ENCODE results near the gene ADCY9. TPM values are rescaled to one million over a fixed set of nuclear protein-coding genes. Genes with fewer than 3 reads are reported as not detected.

Gene ADCY9
- total and polyA plus RNA-seq, 2 experiments from 2014 or later: 2.2 to 18.3 TPM

- Histone ChIP-seq H2AFZ (no peak overlapping the region), H3K9me2 (ENCODE audit: insufficient read depth) (no peaks in the 10 kb centered on the region), H3K27ac (ENCODE audit: low read depth) (no peak overlapping the region), H3K4me2 (no peak overlapping the region), H3K36me3 (ENCODE audit: insufficient read depth) (no peaks in the 10 kb centered on the region), H3K4me3 (no peak overlapping the region), H3K79me2 (replicated peaks; ENCODE audit: insufficient read depth) (0 out of 2 replicates have a peak, but pooled peaks cover under 1% of the 10 kb centered on the region), H3F3A (replicated peaks; ENCODE audit: low read depth) (no peaks in the 10 kb centered on the region), H3K4me1 (ENCODE audit: insufficient read depth) (no peaks in the 10 kb centered on the region), H4K20me1 (replicated peaks; ENCODE audit: insufficient read depth) (no peaks in the 10 kb centered on the region), H3K27me3 (ENCODE audit: insufficient read depth) (no peaks in the 10 kb centered on the region)
- peaks cover 8% of the 10 kb centered on the region for H3K27me3 Mint-ChIP-seq (ENCODE audit: insufficient read depth, low read depth, poor library complexity)
- no peak overlapping the region; the same call in 1 of the 2 replicates for H3K27ac Mint-ChIP-seq
- no peak overlapping the region; the same call in 2 of the 3 replicates for H3K4me3 Mint-ChIP-seq
- TF ChIP-seq POLR2AphosphoS5 (IDR thresholded peaks at IDR 0.05; ENCODE audit: low read depth): no peak
- TF ChIP-seq EZH2 (IDR thresholded peaks at IDR 0.05; ENCODE audit: low read depth, unreplicated experiment): no peak
- no peak for TF ChIP-seq CREB1 (CRISPR knock-in tag; IDR thresholded peaks at IDR 0.05; ENCODE audit: low read depth)
- no peak for TF ChIP-seq JUNB (IDR thresholded peaks at IDR 0.05; ENCODE audit: unreplicated experiment)
- TF ChIP-seq NANOG (IDR thresholded peaks at IDR 0.05; ENCODE audit: borderline replicate concordance): no peak
- H3K36me3 Mint-ChIP-seq (ENCODE audit: low read depth): no peaks in the 10 kb centered on the region
- peak; percentile 23; the same call in 1 of the 3 replicates for ATAC-seq
- DNase-seq (ENCODE audit: low spot score): no peak
- H3K4me1 Mint-ChIP-seq: peaks cover 8% of the 10 kb centered on the region
- H3K9me3 Mint-ChIP-seq: no peaks in the 10 kb centered on the region
These were observed 25.8 kb downstream of the ADCY9 start for GRCh38 chr16:4090351-4090851.

- Histone ChIP-seq H3K27ac (ENCODE audit: low read depth) (peak overlapping the region; percentile 30; the same call in 1 of the 2 replicates), H2AFZ (no peak overlapping the region), H3K4me1 (ENCODE audit: insufficient read depth) (no peaks in the 10 kb centered on the region), H3F3A (replicated peaks; ENCODE audit: low read depth) (no peaks in the 10 kb centered on the region), H3K9me2 (ENCODE audit: insufficient read depth) (no peaks in the 10 kb centered on the region), H3K79me2 (replicated peaks; ENCODE audit: insufficient read depth) (no peaks in the 10 kb centered on the region), H4K20me1 (replicated peaks; ENCODE audit: insufficient read depth) (no peaks in the 10 kb centered on the region), H3K36me3 (ENCODE audit: insufficient read depth) (no peaks in the 10 kb centered on the region), H3K27me3 (ENCODE audit: insufficient read depth) (no peaks in the 10 kb centered on the region), H3K4me3 (no peak overlapping the region), H3K4me2 (no peak overlapping the region)
- H3K36me3 Mint-ChIP-seq (ENCODE audit: low read depth): no peaks in the 10 kb centered on the region
- peak; percentile 74 for ATAC-seq
- H3K27me3 Mint-ChIP-seq (ENCODE audit: insufficient read depth, low read depth, poor library complexity): peaks cover 8% of the 10 kb centered on the region
- H3K27ac Mint-ChIP-seq: no peak overlapping the region
- H3K9me3 Mint-ChIP-seq: no peaks in the 10 kb centered on the region
- peaks cover 8% of the 10 kb centered on the region for H3K4me1 Mint-ChIP-seq
- no peak for TF ChIP-seq ZNF114 (CRISPR knock-in tag; IDR thresholded peaks at IDR 0.05)
- DNase-seq (ENCODE audit: low spot score): no peak
- H3K4me3 Mint-ChIP-seq: no peak overlapping the region
These were observed 26.4 kb downstream of the ADCY9 start for GRCh38 chr16:4089811-4090301.

GRCh38 chr16:4089251-4089810 lies 26.9 kb downstream of the ADCY9 start:
- H3K27ac Mint-ChIP-seq: no peak overlapping the region
- no peak overlapping the region for H3K4me3 ChIP-seq
- no peaks in the 10 kb centered on the region for H3K9me3 Mint-ChIP-seq
- DNase-seq (ENCODE audit: low spot score) (no peak), ATAC-seq (no peak)
- no peaks in the 10 kb centered on the region for H3F3A ChIP-seq (replicated peaks; ENCODE audit: low read depth)
- H3K36me3 Mint-ChIP-seq (ENCODE audit: low read depth): no peaks in the 10 kb centered on the region
- H3K79me2 ChIP-seq (replicated peaks; ENCODE audit: insufficient read depth): no peaks in the 10 kb centered on the region
- H3K4me1 ChIP-seq (ENCODE audit: insufficient read depth): no peaks in the 10 kb centered on the region
- H3K4me2 ChIP-seq: no peak overlapping the region
- H4K20me1 ChIP-seq (replicated peaks; ENCODE audit: insufficient read depth): no peaks in the 10 kb centered on the region
- H3K27me3 Mint-ChIP-seq (ENCODE audit: insufficient read depth, low read depth, poor library complexity): peaks cover 8% of the 10 kb centered on the region
- no peaks in the 10 kb centered on the region for H3K36me3 ChIP-seq (ENCODE audit: insufficient read depth)
- H3K4me1 Mint-ChIP-seq: peaks cover 8% of the 10 kb centered on the region
- H3K27me3 ChIP-seq (ENCODE audit: insufficient read depth): no peaks in the 10 kb centered on the region
- no peaks in the 10 kb centered on the region for H3K9me2 ChIP-seq (ENCODE audit: insufficient read depth)
- no peak overlapping the region for H3K27ac ChIP-seq (ENCODE audit: low read depth)
- H2AFZ ChIP-seq: no peak overlapping the region
- H3K4me3 Mint-ChIP-seq: no peak overlapping the region
- TF ChIP-seq CREB1 (CRISPR knock-in tag; IDR thresholded peaks at IDR 0.05; ENCODE audit: low read depth): no peak
- no peak for TF ChIP-seq ZNF114 (CRISPR knock-in tag; IDR thresholded peaks at IDR 0.05)
- no peak for TF ChIP-seq ETS1 (IDR thresholded peaks at IDR 0.05)
- no peak for TF ChIP-seq ZNF462 (CRISPR knock-in tag; IDR thresholded peaks at IDR 0.05)
- TF ChIP-seq STAT1 (IDR thresholded peaks at IDR 0.05; ENCODE audit: unreplicated experiment): no peak

All from GM23338 (cell line).